ENCODE results near the gene AHCYL2.
"Not testable (repeated sequence)": the region's sequence is repeated elsewhere in the genome, so short reads cannot be mapped to it uniquely, and the experiment has no call there.

The AHCYL2 gene

DNA sequence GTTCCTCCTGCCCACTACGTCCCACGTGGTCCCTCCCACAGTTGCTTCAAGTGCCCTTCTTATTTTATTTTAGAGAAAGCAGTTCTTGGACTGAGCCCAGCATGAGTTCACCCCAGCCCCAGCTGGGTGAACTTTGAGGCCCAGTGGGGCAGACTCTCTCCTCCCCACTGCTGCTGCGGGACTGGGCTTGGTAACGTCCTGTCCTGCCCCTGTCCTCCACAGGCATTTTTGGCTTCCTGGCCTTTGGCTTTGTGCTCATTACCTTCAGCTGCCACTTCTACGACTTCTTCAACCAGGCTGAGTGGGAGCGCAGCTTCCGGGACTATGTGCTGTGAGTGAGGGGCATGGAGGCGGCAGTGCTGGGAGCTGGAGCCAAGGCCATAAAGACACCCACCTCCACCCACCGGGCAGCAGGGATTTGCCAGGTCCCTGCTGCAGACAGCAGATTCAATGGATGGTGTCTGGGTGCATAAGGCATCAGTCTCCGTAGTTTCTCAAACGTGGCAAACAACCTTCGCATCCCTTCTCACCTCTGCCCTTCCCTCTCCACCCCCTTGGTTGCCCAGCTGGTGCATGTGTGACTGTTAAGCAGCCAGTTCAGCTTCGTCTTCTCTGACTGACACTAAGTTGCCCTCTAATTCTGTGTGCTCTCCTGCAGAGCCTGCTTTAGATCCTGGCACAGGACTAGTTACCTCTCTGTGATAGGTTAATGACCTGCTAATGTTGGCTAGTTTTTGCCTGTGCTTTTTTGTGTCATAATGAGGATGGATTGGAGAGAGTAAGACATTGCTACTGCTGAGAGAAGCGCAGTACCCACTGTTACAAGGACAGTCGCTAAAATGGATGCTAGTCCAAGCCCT, 15.5 kb upstream of the AHCYL2 start:
- DNase-seq: no peak

DNA sequence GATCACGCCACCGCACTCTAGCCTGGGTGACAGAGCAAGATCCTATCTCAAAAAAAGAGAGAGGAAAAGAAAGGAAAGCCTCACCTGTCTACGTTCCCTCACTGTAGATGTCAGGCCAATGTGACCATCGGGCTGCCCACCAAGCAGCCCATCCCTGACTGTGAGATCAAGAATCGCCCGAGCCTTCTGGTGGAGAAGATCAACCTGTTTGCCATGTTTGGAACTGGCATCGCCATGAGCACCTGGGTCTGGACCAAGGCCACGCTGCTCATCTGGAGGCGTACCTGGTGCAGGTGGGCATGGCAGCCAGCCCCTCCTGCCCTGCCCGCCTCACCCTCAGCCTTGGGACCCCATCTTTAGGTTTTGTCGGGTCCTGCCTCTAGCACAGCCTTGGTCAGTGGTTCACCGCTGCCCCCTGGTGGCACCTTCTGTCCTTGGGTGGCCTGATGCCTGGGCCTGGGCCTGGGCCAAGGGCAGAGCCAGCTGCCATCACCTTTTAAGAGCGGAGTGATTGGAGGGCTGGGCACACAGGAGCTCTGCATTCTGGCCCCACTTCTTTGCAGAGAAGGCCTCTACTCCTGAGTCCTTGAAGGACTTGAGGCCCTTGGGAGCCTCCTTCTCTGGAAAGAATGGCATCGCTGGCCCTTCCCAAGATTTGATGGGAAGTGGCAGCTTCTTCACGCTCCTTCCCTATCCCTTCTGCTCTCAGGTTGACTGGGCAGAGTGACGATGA, 14.4 kb upstream of the AHCYL2 start:
- peak; percentile 74 for DNase-seq

GRCh38 chr7:129210989-129211312, 13.9 kb upstream of the AHCYL2 start:
- no peak for DNase-seq

GRCh38 chr7:129212126-129212525, 12.7 kb upstream of the AHCYL2 start:
- DNase-seq: no peak

DNA sequence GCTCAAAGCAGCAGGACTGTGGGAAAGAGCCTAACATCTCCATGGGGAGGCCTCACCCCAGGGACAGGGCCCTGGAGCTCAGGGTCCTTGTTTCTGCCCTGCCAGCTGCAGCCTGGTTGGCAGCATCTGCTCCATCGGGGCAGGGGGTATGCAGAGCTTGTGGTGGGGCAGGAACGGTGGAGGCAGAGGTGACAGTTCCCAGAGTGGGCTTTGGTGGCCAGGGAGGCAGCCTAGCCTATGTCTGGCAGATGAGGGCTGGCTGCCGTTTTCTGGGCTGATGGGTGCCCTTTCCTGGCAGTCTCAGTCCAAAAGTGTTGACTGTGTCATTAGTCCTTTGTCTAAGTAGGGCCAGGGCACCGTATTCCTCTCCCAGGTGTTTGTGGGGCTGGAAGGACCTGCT, 12.2 kb upstream of the AHCYL2 start:
- DNase-seq: no peak

DNA sequence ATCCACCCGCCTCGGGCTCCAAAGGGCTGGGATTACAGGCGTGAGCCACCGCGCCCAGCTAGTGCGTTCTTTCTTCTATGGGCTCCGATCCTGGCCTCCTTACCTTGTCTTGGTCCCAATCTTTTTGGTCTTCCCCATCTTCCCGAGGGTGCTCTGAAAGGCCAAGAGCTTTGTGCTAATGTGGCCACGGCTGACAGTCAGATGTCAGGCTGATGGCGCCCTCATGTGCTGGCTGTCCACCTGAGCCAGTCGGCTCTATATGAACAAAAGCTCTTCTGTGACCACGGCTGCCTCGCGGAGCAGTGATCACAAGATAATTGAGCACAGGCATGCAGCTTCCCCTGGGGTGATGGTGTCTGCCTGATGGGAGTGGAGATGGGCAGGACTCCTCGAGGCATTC, 11.0 kb upstream of the AHCYL2 start:
- DNase-seq: no peak

DNA sequence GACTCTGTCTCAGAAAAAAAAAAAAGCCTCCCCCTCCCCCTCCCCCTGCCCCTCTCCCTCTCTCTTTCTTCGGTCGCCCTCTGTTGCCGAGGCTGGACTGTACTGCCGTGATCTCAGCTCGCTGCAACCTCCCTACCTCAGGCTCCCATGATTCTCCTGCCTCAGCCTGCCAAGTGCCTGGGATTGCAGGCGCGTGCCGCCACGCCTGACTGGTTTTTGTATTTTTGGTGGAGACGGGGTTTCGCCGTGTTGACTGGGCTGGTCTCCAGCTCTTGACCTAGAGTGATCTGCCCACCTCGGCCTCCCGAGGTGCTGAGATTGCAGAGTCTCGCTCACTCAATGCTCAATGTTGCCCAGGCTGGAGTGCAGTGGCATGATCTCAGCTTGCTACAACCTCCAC, 9.1 kb upstream of the AHCYL2 start:
- DNase-seq: not testable (repeated sequence)

DNA sequence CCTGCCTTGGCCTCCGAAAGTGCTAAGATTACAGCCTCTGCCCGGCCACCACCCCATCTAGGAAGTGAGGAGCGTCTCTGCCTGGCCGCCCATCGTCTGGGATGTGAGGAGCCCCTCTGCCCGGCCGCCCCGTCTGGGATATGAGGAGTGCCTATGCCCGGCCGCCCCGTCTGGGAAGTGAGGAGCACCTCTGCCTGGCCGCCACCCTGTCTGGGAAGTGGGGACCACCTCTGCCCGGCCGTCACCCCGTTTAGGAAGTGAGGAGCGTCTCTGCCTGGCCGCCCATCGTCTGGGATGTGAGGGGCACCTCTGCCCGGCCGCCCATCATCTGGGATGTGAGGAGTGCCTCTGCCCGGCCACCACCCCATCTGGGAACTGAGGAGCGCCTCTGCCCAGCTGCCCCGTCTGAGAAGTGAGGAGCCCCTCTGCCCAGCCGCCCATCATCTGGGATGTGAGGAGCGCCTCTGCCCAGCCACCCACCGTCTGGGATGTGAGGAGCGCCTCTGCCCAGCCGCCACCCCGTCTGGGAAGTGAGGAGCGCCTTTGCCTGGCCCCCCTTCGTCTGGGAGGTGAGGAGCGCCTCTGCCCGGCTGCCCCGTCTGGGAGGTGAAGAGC, 8.6 kb upstream of the AHCYL2 start:
- not testable (repeated sequence) for DNase-seq

GRCh38 chr7:129216821-129217416, 7.9 kb upstream of the AHCYL2 start:
- not testable (repeated sequence) for DNase-seq

DNA sequence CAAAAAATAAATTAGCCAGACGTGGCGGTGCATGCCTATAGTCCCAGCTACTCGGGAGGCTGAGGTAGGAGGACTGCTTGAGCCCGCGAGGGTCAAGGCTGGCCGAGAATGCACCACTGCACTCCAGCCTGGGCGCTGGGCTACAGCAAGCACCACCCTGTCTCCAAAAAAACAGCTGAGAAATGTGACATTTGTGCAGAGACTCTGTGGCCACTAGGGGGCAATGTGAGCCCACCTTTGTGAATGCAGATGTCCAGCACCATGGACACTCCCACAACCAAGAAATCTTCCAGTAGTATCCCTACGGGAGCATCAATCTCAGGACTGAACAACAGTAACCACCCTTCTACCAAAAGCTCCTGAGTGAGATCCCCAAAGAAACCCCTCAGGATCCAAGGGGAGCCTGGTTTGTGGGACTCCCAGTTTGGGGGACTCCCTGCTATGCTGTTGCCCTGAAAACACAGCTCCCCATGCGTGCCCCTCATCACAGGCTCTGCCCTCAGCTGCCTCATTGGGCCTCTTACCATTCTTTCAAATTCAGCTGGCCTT, 6.2 kb upstream of the AHCYL2 start:
- peak; percentile 87 for DNase-seq

- DNase-seq: not testable (repeated sequence)
Measured at GRCh38 chr7:129219166-129219565, 5.7 kb upstream of the AHCYL2 start.

- DNase-seq: peak; percentile 20
Measured at GRCh38 chr7:129222064-129222463, 2.8 kb upstream of the AHCYL2 start.

GRCh38 chr7:129225206-129225930, 538 bp downstream of the AHCYL2 start:
- DNase-seq: peak; percentile 65

GRCh38 chr7:129225931-129226572, 1.2 kb downstream of the AHCYL2 start:
- no peak for DNase-seq

DNA sequence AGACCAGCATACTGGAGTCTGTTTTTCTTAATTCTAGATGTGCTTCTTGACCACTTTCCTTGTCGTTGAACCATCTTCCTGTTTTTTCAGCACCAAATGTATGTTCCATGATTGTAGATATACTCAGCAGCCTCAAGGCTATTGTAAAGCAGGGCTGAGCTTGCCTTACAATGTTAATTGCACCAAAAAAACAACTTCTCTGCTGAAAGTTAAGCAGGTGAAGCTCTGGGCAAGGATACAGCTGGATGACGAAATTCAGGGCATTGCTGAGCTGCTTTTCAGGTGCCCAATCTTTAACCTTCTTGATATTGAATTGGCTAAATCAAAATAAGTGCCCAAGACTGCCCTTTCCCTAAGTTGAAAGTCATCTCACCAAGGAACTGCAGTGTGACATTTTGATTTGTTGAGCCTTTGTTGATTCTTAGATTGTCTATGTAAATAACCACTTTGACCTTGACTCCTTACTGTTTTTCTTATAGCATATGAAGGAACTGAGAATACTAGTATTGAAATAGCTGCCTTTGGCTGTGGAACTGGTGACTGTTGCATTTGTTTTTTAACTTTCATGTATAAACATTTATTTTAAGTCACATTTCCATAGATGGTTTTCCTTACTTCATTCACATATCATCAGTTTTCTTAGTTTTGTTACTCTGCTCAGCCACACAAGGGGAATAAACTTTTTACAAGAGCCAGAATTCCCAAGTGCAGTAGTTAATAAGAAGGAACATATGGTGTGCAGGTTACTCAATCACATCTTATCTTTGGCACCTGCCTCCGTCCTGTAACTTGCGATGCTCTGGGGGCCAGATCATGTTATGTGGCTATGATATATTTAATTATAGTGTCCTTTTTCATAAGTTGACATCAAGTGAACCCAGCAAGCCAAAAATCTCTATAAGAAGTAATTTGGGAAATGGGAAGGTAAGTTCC, 3.1 kb downstream of the AHCYL2 start:
- no peak for DNase-seq

GRCh38 chr7:129228633-129229032, 3.8 kb downstream of the AHCYL2 start:
- DNase-seq: no peak

GRCh38 chr7:129231666-129232065, 6.8 kb downstream of the AHCYL2 start:
- no peak for DNase-seq

DNA sequence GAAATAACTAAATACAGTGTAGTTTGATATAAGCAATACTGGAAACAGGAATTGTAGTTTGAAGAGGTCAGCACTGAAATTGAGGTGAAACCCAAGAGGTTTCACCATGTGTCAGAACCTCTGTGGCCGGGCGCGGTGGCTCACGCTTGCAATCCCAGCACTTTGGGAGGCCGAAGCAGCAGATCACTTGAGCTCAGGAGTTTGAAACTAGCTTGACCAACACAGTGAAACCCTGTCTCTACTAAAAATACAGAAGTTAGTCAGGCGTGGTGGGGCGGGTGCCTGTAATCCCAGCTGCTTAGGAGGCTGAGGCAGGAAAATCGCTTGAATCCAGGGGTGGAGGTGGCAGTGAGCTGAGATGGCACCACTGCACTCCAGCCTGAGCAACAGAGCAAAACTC, 13.7 kb downstream of the AHCYL2 start:
- no peak for DNase-seq

DNA sequence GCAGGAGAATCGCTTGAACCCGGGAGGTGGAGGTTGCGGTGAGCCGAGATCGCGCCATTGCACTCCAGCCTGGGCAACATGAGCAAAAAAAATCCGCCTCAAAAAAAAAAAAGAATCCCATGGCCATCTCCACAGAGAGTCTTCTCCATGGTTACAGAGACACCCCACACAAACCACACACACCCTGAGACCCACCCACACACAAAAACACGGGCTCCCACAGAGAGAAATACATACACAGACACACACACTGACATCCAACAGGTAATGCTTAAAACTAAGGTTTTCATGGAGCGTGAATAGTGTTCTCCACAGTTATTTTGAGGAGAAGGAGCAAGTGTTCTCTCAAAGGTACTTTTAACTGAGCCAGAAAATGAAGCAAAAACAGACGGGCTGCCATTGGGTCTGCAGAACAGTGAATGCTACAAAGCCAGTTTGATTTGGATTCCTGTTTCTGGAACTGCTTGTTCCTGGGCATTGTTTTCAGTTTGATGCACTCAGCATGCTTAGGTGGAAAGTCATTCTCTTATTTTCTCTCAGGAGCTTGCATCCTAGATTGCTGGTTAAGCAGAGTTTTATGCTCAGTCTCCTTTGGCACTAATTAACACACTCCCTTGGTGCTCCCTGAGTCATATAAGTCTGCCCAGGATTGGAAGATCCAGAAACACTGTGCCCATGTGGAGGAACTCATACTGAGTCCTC, 15.4 kb downstream of the AHCYL2 start:
- DNase-seq: no peak

GRCh38 chr7:129244220-129244619, 19.4 kb downstream of the AHCYL2 start:
- no peak for DNase-seq
